Mammary epithelial cell (primary cell): ENCODE results near the gene PTGER1.

Experiments
- CTCF ChIP-seq, 2 donors: IDR thresholded peaks in 1 of 2; conservative IDR thresholded peaks in 1 of 2; 2 replicates each; pipeline ENCODE4 v1.5.1; 2011 to 2012; ENCODE audit warnings: inconsistent platforms in 2 of 2, low read length in 2 of 2, mild to moderate bottlenecking in 2 of 2, control low read depth in 1 of 2, low read depth in 1 of 2; ENCODE audit not compliant: insufficient read depth in 1 of 2; ENCODE audit errors: extremely low read depth in 1 of 2
- EZH2 ChIP-seq: IDR thresholded peaks from 2 replicates; pipeline ENCODE4 v1.6.1; 2012; ENCODE audit warnings: low read length, inconsistent platforms, borderline replicate concordance

DNA sequence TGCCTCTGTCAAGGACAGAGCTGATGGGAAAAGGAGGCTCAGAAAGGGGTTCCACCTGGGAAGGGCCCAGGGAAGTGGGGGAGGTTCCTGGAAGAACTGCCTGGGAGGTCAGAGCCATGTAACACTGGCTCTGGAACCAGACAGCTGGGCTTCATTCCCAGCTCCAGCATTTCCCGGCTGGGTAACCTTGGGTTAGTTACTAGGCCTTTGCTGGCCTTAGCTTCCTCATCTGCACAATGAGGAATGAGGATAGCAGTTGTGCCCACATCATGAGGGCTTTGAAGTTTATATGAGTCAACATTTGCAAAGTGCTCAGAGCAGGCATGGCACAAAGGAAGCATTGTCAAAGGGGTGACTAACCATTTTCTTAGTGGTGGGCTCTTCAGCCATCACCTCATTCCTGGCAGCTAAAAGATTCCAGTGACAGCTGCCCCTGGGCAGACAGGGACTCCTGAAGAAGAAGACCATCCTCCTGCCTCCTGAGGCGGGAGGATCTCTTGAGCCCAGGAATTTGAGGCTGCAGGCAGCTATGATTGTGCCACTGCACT is 44.8 kb upstream of the PTGER1 start:
- TF ChIP-seq EZH2 (no peak), CTCF (conservative IDR thresholded peaks at IDR 0.05 in 1 of 2, IDR thresholded peaks at IDR 0.05 in 1 of 2; ENCODE audit: extremely low read depth in 1 of 2, insufficient read depth in 1 of 2, low read depth in 1 of 2, low read length in 2 of 2) (no peak)
